Brain microvascular endothelial cell (primary cell): ENCODE results near the gene DCAF7.

Source experiments
- DNase-seq: peaks from one replicate; pipeline ENCODE4 v3.0.0-alpha.2; 2020
- H3K27ac ChIP-seq: fragments of 250-450 bp; sonication (Bioruptor Pico); 2 replicates; pipeline ENCODE4 v1.5.1; 2020; ENCODE audit warnings: mild to moderate bottlenecking, moderate library complexity
- H3K27me3 ChIP-seq: fragments of 250-450 bp; sonication (Bioruptor Pico); replicated peaks from 2 replicates; pipeline ENCODE4 v1.5.1; 2020; ENCODE audit warnings: mild to moderate bottlenecking
- H3K36me3 ChIP-seq: fragments of 250-450 bp; sonication (Bioruptor Pico); replicated peaks from 2 replicates; pipeline ENCODE4 v1.5.1; 2020; ENCODE audit warnings: mild to moderate bottlenecking
- H3K4me3 ChIP-seq: 2 replicates; pipeline ENCODE4 v1.5.1; 2011; ENCODE audit warnings: low read depth, mild to moderate bottlenecking, control low read depth, low read length, moderate library complexity
- in situ Hi-C: cut with HindIII; loops from 2 replicates; pipeline ENCODE4 v1.10.0; 2017; ENCODE audit warnings: low sequenced_read_pairs, low pct_ligation_motif_present
- TF ChIP-seq, protein P1 (sequence below): IDR thresholded peaks from 2 replicates; pipeline ENCODE4 v1.5.1; 2011; ENCODE audit warnings: low read depth, mild to moderate bottlenecking, moderate library complexity, low read length, control low read depth, inconsistent platforms; ENCODE audit errors: missing control alignments

The DCAF7 gene

DNA sequence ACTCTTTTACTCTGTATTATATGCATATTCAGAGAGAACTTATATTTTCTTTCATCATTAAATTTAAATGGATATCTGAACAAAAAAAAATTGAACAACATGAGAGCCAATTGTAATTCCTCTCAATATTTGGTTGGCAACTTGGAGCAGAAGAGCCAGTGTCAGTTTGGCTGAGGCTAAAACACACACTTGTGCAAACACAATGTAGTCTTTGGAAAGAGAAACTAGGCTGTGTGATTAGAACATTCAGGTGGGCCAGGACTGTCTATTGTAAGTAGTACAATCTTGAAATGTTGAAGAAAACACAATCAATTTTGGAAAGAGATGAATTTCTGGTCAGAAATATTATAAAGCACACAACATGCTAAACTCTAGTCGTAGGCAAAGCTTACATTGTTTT, 17.0 kb downstream of the DCAF7 start:
- DNase-seq: no peak
- TF ChIP-seq, protein P1, sequence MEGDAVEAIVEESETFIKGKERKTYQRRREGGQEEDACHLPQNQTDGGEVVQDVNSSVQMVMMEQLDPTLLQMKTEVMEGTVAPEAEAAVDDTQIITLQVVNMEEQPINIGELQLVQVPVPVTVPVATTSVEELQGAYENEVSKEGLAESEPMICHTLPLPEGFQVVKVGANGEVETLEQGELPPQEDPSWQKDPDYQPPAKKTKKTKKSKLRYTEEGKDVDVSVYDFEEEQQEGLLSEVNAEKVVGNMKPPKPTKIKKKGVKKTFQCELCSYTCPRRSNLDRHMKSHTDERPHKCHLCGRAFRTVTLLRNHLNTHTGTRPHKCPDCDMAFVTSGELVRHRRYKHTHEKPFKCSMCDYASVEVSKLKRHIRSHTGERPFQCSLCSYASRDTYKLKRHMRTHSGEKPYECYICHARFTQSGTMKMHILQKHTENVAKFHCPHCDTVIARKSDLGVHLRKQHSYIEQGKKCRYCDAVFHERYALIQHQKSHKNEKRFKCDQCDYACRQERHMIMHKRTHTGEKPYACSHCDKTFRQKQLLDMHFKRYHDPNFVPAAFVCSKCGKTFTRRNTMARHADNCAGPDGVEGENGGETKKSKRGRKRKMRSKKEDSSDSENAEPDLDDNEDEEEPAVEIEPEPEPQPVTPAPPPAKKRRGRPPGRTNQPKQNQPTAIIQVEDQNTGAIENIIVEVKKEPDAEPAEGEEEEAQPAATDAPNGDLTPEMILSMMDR: no peak
- no peaks in the 10 kb centered on the region for H3K36me3 ChIP-seq
- H3K4me3 ChIP-seq: no peak overlapping the region
- no peak overlapping the region for H3K27ac ChIP-seq
- in situ Hi-C loops: no loop called here
- no peaks in the 10 kb centered on the region for H3K27me3 ChIP-seq

DNA sequence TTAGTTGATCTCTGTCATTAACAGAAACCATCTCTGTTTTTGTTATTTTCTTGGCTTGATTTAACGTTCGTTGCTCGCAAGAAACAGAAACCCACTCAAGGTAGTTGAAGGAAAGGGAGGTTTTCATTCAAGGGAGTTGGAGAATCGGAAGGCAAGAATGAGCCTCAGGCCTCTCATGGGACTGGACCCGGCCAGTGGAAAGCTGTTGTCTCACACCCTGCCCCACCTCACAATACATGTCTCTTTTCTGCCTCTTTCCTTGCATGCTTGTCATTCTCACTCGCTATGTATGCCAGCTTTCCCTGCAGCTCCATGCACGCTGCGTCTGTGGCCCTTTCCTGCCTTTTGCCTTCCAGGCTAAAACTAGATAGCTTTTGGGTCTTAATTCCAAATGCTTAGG, 18.3 kb downstream of the DCAF7 start:
- in situ Hi-C loops: no loop called here
- DNase-seq: no peak

DNA sequence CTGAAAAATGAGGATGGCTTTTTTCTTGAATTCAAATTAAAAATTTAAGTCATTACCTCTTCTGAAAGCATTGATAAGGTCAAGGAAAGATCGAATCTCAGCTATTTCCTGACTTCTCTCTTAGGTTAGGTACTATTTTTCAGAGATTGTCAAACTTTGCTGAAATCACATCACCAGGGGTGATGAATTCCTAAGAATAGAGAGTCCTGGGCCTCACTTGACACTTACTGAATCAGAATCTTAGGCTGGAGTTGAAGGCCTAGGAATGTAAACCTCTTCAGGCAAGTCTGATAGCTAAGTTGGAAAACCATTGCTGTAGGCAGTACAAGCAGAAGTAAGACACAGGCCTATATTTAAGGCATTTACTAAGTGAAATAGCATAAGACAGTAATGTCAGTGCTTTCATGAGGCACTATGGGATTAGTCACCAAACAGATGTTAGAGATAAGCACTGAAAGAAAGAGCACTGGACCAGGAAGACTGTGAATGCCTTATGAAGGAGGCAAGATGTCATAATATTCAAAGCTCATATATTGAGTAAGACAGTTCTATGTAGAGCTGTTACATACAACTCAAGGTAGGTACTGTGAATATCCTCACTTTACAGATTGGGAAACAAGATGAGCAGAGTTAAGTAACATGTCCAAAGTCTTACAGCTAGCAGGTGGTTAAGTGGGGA, 21.5 kb downstream of the DCAF7 start:
- peak; percentile 61 for DNase-seq

More for the DNA sequence above, 18.3 kb downstream of the DCAF7 start:
- H3K36me3 ChIP-seq: no peaks in the 10 kb centered on the region
- H3K4me3 ChIP-seq: no peak overlapping the region
- no peaks in the 10 kb centered on the region for H3K27me3 ChIP-seq
- TF ChIP-seq, protein P1: no peak
- H3K27ac ChIP-seq: no peak overlapping the region

DNA sequence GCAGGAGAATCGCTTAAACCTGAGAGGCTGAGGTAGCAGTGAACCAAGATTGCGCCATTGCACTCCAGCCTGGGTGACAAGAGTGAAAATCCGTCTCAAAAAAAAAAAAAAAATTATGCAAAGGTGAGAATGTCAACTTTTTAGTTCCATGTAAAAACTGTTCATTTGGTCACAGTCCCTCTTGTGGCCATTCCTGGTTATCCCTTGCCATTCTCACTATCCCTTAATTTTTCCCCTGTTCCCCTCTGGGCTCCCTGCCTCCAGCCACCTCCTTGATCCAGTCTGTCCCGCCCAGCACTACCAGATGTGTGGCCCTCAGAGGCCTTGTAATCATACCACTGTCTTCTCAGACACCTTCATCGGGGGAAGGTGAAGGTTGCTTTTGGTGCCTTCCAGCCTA, 23.4 kb downstream of the DCAF7 start:
- in situ Hi-C loops: no loop called here
- DNase-seq: no peak
- no peaks in the 10 kb centered on the region for H3K36me3 ChIP-seq

More for the DNA sequence above, 21.5 kb downstream of the DCAF7 start:
- peak overlapping the region; percentile 39 for H3K27ac ChIP-seq
- H3K27me3 ChIP-seq: no peaks in the 10 kb centered on the region
- TF ChIP-seq, protein P1: no peak
- no peak overlapping the region for H3K4me3 ChIP-seq
- in situ Hi-C loops: no loop called here
- no peaks in the 10 kb centered on the region for H3K36me3 ChIP-seq

DNA sequence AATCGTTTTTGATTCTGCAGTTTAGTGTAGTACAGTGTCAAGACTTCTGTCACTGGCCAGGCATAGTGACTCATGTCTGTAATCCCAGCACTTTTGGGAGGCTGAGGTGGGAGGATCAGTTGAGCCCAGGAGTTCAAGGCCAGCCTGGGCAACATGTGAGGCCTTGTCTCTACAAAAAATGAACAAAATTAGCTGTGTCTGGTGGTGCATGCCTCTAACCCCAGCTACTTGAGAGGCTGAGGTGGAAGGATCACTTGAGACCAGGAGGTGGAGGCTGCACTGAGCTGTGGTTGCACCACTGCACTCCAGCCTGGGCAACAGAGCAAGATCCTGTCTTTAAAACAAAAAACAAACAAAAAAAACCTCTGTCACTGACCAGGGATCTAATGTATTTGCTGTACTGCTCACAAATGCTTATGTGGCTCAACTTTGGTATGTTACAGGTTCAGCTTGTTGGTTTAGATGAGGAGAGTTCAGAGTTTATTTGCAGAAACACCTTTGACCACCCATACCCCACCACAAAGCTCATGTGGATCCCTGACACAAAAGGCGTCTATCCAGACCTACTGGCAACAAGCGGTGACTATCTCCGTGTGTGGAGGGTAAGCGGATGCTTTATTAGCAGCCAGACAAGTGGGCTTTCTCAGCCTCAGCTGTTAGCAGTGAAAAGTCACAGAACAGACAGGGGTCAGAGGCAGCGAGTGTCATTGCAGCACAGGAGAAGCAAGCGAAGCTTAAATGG, 27.9 kb downstream of the DCAF7 start:
- DNase-seq: no peak
- in situ Hi-C loops: no loop called here
- H3K36me3 ChIP-seq: peaks cover 18% of the 10 kb centered on the region
- no peak overlapping the region for H3K27ac ChIP-seq
- no peaks in the 10 kb centered on the region for H3K27me3 ChIP-seq
- TF ChIP-seq, protein P1: no peak
- H3K4me3 ChIP-seq: no peak overlapping the region

More for the DNA sequence above, 23.4 kb downstream of the DCAF7 start:
- H3K27me3 ChIP-seq: no peaks in the 10 kb centered on the region
- H3K4me3 ChIP-seq: no peak overlapping the region
- TF ChIP-seq, protein P1: peak; percentile 51
- H3K27ac ChIP-seq: no peak overlapping the region
